ENCODE measurements around the gene CD180.

CD180 gene

GRCh38 chr5:67194166-67194565 is 2.4 kb downstream of the CD180 start:
- Histone ChIP-seq H3K27me3 (ENCODE audit: control insufficient read depth, insufficient read depth, low read length) (no peaks in the 10 kb centered on the region), H3K4me3 (ENCODE audit: low read length) (no peak overlapping the region), H3K4me1 (ENCODE audit: control insufficient read depth, insufficient read depth, low read length) (peaks cover 3% of the 10 kb centered on the region), H3K9ac (ENCODE audit: low read length) (no peak overlapping the region), H3K36me3 (ENCODE audit: control insufficient read depth, insufficient read depth, low read length) (no peaks in the 10 kb centered on the region), H3K9me3 (ENCODE audit: control insufficient read depth, low read length) (no peaks in the 10 kb centered on the region)

- H3K9ac ChIP-seq (ENCODE audit: low read length) = no peak overlapping the region
- no peaks in the 10 kb centered on the region for H3K9me3 ChIP-seq (ENCODE audit: control insufficient read depth, low read length)
- H3K27me3 ChIP-seq (ENCODE audit: control insufficient read depth, insufficient read depth, low read length) = no peaks in the 10 kb centered on the region
- no peak overlapping the region for H3K4me3 ChIP-seq (ENCODE audit: low read length)
- H3K4me1 ChIP-seq (ENCODE audit: control insufficient read depth, insufficient read depth, low read length) = peaks cover 3% of the 10 kb centered on the region
- H3K36me3 ChIP-seq (ENCODE audit: control insufficient read depth, insufficient read depth, low read length) = no peaks in the 10 kb centered on the region
These were observed 3.2 kb downstream of the CD180 start for GRCh38 chr5:67193439-67193807.

GRCh38 chr5:67192719-67193438 is 3.7 kb downstream of the CD180 start:
- Histone ChIP-seq H3K9me3 (ENCODE audit: control insufficient read depth, low read length) (no peaks in the 10 kb centered on the region), H3K9ac (ENCODE audit: low read length) (no peak overlapping the region), H3K27me3 (ENCODE audit: control insufficient read depth, insufficient read depth, low read length) (no peaks in the 10 kb centered on the region), H3K4me3 (ENCODE audit: low read length) (no peak overlapping the region), H3K4me1 (ENCODE audit: control insufficient read depth, insufficient read depth, low read length) (peaks cover 3% of the 10 kb centered on the region), H3K36me3 (ENCODE audit: control insufficient read depth, insufficient read depth, low read length) (no peaks in the 10 kb centered on the region)

GRCh38 chr5:67190861-67191260 is 5.7 kb downstream of the CD180 start:
- H3K36me3 ChIP-seq (ENCODE audit: control insufficient read depth, insufficient read depth, low read length) = no peaks in the 10 kb centered on the region
- H3K4me1 ChIP-seq (ENCODE audit: control insufficient read depth, insufficient read depth, low read length) = peaks cover 3% of the 10 kb centered on the region
- no peak overlapping the region for H3K4me3 ChIP-seq (ENCODE audit: low read length)
- H3K9ac ChIP-seq (ENCODE audit: low read length) = no peak overlapping the region
- no peaks in the 10 kb centered on the region for H3K9me3 ChIP-seq (ENCODE audit: control insufficient read depth, low read length)
- H3K27me3 ChIP-seq (ENCODE audit: control insufficient read depth, insufficient read depth, low read length) = no peaks in the 10 kb centered on the region

- Histone ChIP-seq H3K27me3 (ENCODE audit: control insufficient read depth, insufficient read depth, low read length) (no peaks in the 10 kb centered on the region), H3K4me3 (ENCODE audit: low read length) (no peak overlapping the region), H3K9me3 (ENCODE audit: control insufficient read depth, low read length) (no peaks in the 10 kb centered on the region), H3K4me1 (ENCODE audit: control insufficient read depth, insufficient read depth, low read length) (peaks cover 3% of the 10 kb centered on the region), H3K9ac (ENCODE audit: low read length) (no peak overlapping the region), H3K36me3 (ENCODE audit: control insufficient read depth, insufficient read depth, low read length) (no peaks in the 10 kb centered on the region)
These were observed 6.2 kb downstream of the CD180 start for GRCh38 chr5:67190410-67190809.

DNA sequence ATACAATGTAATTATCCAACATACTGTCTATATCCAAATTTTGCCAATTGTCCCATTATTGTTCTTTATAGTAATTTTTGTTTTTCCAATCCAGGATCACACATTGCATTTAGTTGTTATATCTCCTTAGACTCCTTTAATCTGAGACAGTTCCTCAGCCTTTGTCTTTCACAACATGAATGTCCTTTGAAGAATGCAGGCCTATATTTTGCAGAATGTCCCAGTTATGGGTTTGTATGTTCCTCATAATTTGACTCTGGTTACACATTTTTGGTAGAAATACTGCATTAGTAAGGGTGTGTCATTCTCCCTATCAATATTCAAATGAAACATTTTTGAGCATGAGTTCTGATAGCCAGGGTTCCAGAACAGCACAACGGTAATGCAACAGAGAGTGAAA is 6.7 kb downstream of the CD180 start:
- no peaks in the 10 kb centered on the region for H3K9me3 ChIP-seq (ENCODE audit: control insufficient read depth, low read length)
- peaks cover 3% of the 10 kb centered on the region for H3K4me1 ChIP-seq (ENCODE audit: control insufficient read depth, insufficient read depth, low read length)
- no peak overlapping the region for H3K4me3 ChIP-seq (ENCODE audit: low read length)
- H3K27me3 ChIP-seq (ENCODE audit: control insufficient read depth, insufficient read depth, low read length) = no peaks in the 10 kb centered on the region
- H3K9ac ChIP-seq (ENCODE audit: low read length) = no peak overlapping the region
- no peaks in the 10 kb centered on the region for H3K36me3 ChIP-seq (ENCODE audit: control insufficient read depth, insufficient read depth, low read length)

DNA sequence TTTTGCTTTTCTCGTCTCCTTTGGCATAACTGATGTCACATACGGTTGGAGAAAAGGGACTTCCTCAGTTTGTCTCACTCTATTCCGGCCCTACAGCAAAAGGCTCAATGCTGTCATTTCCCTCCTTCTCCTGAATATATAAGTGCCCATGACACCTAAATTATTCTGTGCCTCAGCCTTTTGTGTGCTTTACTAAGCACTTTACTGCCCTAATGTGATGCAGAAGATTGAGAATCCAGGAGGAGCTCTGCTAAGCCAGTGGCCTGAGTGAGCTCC is 7.6 kb downstream of the CD180 start:
- no peaks in the 10 kb centered on the region for H3K9me3 ChIP-seq (ENCODE audit: control insufficient read depth, low read length)
- H3K4me1 ChIP-seq (ENCODE audit: control insufficient read depth, insufficient read depth, low read length) = peaks cover 3% of the 10 kb centered on the region
- no peaks in the 10 kb centered on the region for H3K36me3 ChIP-seq (ENCODE audit: control insufficient read depth, insufficient read depth, low read length)
- H3K9ac ChIP-seq (ENCODE audit: low read length) = no peak overlapping the region
- no peaks in the 10 kb centered on the region for H3K27me3 ChIP-seq (ENCODE audit: control insufficient read depth, insufficient read depth, low read length)
- H3K4me3 ChIP-seq (ENCODE audit: low read length) = no peak overlapping the region

GRCh38 chr5:67188274-67189078 is 8.1 kb downstream of the CD180 start:
- no peaks in the 10 kb centered on the region for H3K9me3 ChIP-seq (ENCODE audit: control insufficient read depth, low read length)
- H3K36me3 ChIP-seq (ENCODE audit: control insufficient read depth, insufficient read depth, low read length) = no peaks in the 10 kb centered on the region
- no peak overlapping the region for H3K9ac ChIP-seq (ENCODE audit: low read length)
- no peaks in the 10 kb centered on the region for H3K4me1 ChIP-seq (ENCODE audit: control insufficient read depth, insufficient read depth, low read length)
- H3K27me3 ChIP-seq (ENCODE audit: control insufficient read depth, insufficient read depth, low read length) = no peaks in the 10 kb centered on the region
- H3K4me3 ChIP-seq (ENCODE audit: low read length) = no peak overlapping the region

- no peaks in the 10 kb centered on the region for H3K36me3 ChIP-seq (ENCODE audit: control insufficient read depth, insufficient read depth, low read length)
- no peak overlapping the region for H3K9ac ChIP-seq (ENCODE audit: low read length)
- H3K4me3 ChIP-seq (ENCODE audit: low read length) = no peak overlapping the region
- H3K9me3 ChIP-seq (ENCODE audit: control insufficient read depth, low read length) = no peaks in the 10 kb centered on the region
- H3K4me1 ChIP-seq (ENCODE audit: control insufficient read depth, insufficient read depth, low read length) = no peaks in the 10 kb centered on the region
- no peaks in the 10 kb centered on the region for H3K27me3 ChIP-seq (ENCODE audit: control insufficient read depth, insufficient read depth, low read length)
These were observed 9.4 kb downstream of the CD180 start for GRCh38 chr5:67187006-67187715.

DNA sequence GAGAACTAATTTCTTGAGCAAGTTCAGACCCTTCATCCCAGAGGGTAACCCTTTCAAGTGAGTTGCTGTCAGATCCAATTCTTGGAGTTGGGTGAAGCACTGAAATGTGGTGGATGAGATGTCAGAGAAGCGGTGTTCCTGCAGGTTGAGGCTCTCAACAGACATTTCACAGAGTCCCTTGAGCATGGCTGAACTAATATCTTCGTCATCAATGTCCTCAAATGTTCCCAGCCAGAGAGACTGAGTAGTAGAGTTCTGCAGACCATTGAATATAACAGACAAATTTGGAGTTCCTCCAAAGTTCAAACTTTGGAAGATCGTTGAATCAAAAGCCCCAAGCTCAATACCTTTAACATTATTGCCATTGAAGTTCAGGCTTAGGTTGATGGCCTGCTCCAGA is 12.7 kb downstream of the CD180 start:
- no peaks in the 10 kb centered on the region for H3K9me3 ChIP-seq (ENCODE audit: control insufficient read depth, low read length)
- no peaks in the 10 kb centered on the region for H3K27me3 ChIP-seq (ENCODE audit: control insufficient read depth, insufficient read depth, low read length)
- H3K9ac ChIP-seq (ENCODE audit: low read length) = no peak overlapping the region
- no peaks in the 10 kb centered on the region for H3K4me1 ChIP-seq (ENCODE audit: control insufficient read depth, insufficient read depth, low read length)
- H3K4me3 ChIP-seq (ENCODE audit: low read length) = no peak overlapping the region
- no peaks in the 10 kb centered on the region for H3K36me3 ChIP-seq (ENCODE audit: control insufficient read depth, insufficient read depth, low read length)

- H3K36me3 ChIP-seq (ENCODE audit: control insufficient read depth, insufficient read depth, low read length) = no peaks in the 10 kb centered on the region
- no peaks in the 10 kb centered on the region for H3K27me3 ChIP-seq (ENCODE audit: control insufficient read depth, insufficient read depth, low read length)
- no peak overlapping the region for H3K9ac ChIP-seq (ENCODE audit: low read length)
- H3K9me3 ChIP-seq (ENCODE audit: control insufficient read depth, low read length) = no peaks in the 10 kb centered on the region
- no peaks in the 10 kb centered on the region for H3K4me1 ChIP-seq (ENCODE audit: control insufficient read depth, insufficient read depth, low read length)
- H3K4me3 ChIP-seq (ENCODE audit: low read length) = no peak overlapping the region
These were observed 14.3 kb downstream of the CD180 start for GRCh38 chr5:67182301-67182790.

GRCh38 chr5:67181648-67182221 is 14.9 kb downstream of the CD180 start:
- Histone ChIP-seq H3K9me3 (ENCODE audit: control insufficient read depth, low read length) (no peaks in the 10 kb centered on the region), H3K36me3 (ENCODE audit: control insufficient read depth, insufficient read depth, low read length) (no peaks in the 10 kb centered on the region), H3K9ac (ENCODE audit: low read length) (peak overlapping the region; percentile 12), H3K4me3 (ENCODE audit: low read length) (no peak overlapping the region), H3K27me3 (ENCODE audit: control insufficient read depth, insufficient read depth, low read length) (no peaks in the 10 kb centered on the region), H3K4me1 (ENCODE audit: control insufficient read depth, insufficient read depth, low read length) (no peaks in the 10 kb centered on the region)

Measured in mucosa of stomach (tissue), 1 donor.